ENCODE measurements around the gene SLC10A2. TPM values are rescaled to one million over a fixed set of nuclear protein-coding genes. Genes with fewer than 3 reads are reported as not detected.

Gene SLC10A2
- total RNA-seq, 2 donors from 2014 or later = not detected

DNA sequence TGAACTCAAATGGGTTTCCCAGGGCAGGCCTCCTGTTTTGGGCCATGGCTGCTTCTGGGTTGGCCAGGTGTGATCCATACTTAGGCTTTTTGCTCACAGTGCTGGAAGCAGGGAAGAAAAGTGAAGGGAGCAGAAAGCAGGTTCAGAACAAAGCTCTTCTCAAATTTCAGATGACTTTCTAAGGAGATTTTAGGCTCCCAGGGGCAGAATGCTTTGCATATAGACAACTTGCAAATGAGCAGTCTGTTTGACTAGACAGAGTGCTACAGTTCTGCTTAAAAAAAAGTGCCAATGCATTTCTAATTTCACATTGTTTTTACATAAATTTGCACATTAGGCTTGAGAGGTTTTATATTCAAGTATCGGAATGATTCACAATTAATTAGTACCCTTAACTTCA lies 2.6 kb upstream of the SLC10A2 start:
- no peak for ATAC-seq
- Histone ChIP-seq H3K4me1 (no peaks in the 10 kb centered on the region), H3K9me3 (no peaks in the 10 kb centered on the region), H3K27me3 (no peaks in the 10 kb centered on the region), H3K27ac (no peak overlapping the region), H3K4me3 (no peak overlapping the region), H3K36me3 (replicated peaks in 1 of 2; ENCODE audit: insufficient read depth in 1 of 2, low read depth in 2 of 2) (no peaks in the 10 kb centered on the region)
- 86 to 87% methylated on average over 1 of the region's 1 CpG for WGBS, 2 donors
- TF ChIP-seq POLR2A (IDR thresholded peaks at IDR 0.05) (no peak), CTCF (IDR thresholded peaks at IDR 0.05) (no peak)
- intact Hi-C loops (cut with DNase I) = no loop called here
- DNase-seq = no peak

DNA sequence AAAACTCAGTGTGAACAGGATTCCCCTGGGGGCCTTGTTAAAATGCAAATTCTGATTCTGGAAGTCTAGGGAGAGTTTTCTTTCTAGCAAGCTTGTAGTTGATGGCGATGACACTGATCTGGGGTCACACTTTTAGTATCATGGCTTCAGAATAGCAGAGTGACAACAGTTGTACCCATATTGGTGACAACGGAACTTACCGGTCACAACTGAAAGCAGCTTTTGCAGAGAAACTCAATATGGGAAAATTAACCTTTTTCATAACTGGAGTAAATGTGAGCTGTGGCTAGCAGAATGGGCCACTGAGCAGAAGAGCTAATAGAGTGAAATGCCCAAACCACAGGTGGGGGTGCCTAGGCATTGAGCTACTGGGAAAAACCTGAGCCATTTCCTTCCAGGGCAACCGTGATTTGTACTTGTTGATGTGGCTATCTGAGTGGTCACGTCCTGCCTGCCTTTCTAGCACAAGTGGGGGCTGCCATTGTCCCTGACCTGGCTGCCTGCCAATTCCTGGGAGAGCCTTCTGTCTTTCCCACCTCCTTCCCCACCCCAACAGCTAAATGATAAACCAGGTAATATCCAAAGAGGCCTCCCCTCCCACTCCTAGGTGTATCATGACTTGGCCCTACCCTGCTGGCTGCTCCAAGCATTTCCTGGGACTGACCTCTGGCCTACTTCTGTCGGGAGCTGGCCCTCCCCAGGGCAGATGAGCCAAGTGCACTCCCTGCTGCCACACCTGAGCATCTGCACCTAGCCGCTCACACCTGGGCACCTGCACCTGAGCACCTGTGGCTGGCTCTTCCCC lies 1.7 kb upstream of the SLC10A2 start:
- TF ChIP-seq POLR2A (IDR thresholded peaks at IDR 0.05) (no peak), CTCF (IDR thresholded peaks at IDR 0.05) (no peak)
- intact Hi-C loops (cut with DNase I) = no loop called here
- ATAC-seq = no peak
- Histone ChIP-seq H3K4me3 (no peak overlapping the region), H3K27ac (no peak overlapping the region), H3K4me1 (no peaks in the 10 kb centered on the region), H3K27me3 (no peaks in the 10 kb centered on the region), H3K9me3 (no peaks in the 10 kb centered on the region), H3K36me3 (replicated peaks in 1 of 2; ENCODE audit: insufficient read depth in 1 of 2, low read depth in 2 of 2) (no peaks in the 10 kb centered on the region)
- DNase-seq = no peak
- WGBS, 2 donors = 65 to 67% methylated on average over 7 of the region's 7 CpGs

- Histone ChIP-seq H3K36me3 (replicated peaks in 1 of 2; ENCODE audit: insufficient read depth in 1 of 2, low read depth in 2 of 2) (no peaks in the 10 kb centered on the region), H3K27ac (no peak overlapping the region), H3K27me3 (no peaks in the 10 kb centered on the region), H3K9me3 (no peaks in the 10 kb centered on the region), H3K4me3 (no peak overlapping the region), H3K4me1 (no peaks in the 10 kb centered on the region)
- DNase-seq (no peak), ATAC-seq (no peak)
- WGBS, 2 donors = 41 to 44% methylated on average over 3 of the region's 3 CpGs
- no peak for TF ChIP-seq CTCF (IDR thresholded peaks at IDR 0.05)
- TF ChIP-seq POLR2A (IDR thresholded peaks at IDR 0.05) = no peak
- intact Hi-C loops (cut with DNase I) = no loop called here
These were observed 646 bp upstream of the SLC10A2 start for GRCh38 chr13:103066781-103067345.

- no peak overlapping the region for H3K4me3 ChIP-seq
- WGBS, 2 donors = 88 to 91% methylated on average over 4 of the region's 4 CpGs
- no peak for TF ChIP-seq CTCF (IDR thresholded peaks at IDR 0.05)
- no peak for TF ChIP-seq POLR2A (IDR thresholded peaks at IDR 0.05)
- H3K4me1 ChIP-seq = no peaks in the 10 kb centered on the region
- ATAC-seq = no peak
- intact Hi-C loops (cut with DNase I) = no loop called here
- no peaks in the 10 kb centered on the region for H3K27me3 ChIP-seq
- DNase-seq = no peak
- H3K27ac ChIP-seq = no peak overlapping the region
- no peaks in the 10 kb centered on the region for H3K36me3 ChIP-seq (replicated peaks in 1 of 2; ENCODE audit: insufficient read depth in 1 of 2, low read depth in 2 of 2)
- H3K9me3 ChIP-seq = no peaks in the 10 kb centered on the region
These were observed 2.8 kb downstream of the SLC10A2 start for GRCh38 chr13:103063376-103063775.

GRCh38 chr13:103062079-103062478 lies 4.1 kb downstream of the SLC10A2 start:
- Histone ChIP-seq H3K4me1 (no peaks in the 10 kb centered on the region), H3K9me3 (no peaks in the 10 kb centered on the region), H3K4me3 (no peak overlapping the region), H3K27me3 (no peaks in the 10 kb centered on the region), H3K36me3 (replicated peaks in 1 of 2; ENCODE audit: insufficient read depth in 1 of 2, low read depth in 2 of 2) (no peaks in the 10 kb centered on the region), H3K27ac (no peak overlapping the region)
- intact Hi-C loops (cut with DNase I) = no loop called here
- WGBS, 2 donors = 63 to 67% methylated on average over 2 of the region's 2 CpGs
- TF ChIP-seq CTCF (IDR thresholded peaks at IDR 0.05) (no peak), POLR2A (IDR thresholded peaks at IDR 0.05) (no peak)
- DNase-seq (no peak), ATAC-seq (no peak)

Data from body of pancreas (tissue), 4 donors.